ENCODE results near the gene ETV1.

The ETV1 gene

GRCh38 chr7:13912715-13913278 is 76.7 kb downstream of the ETV1 start:
- Histone ChIP-seq H3K23ac (ENCODE audit: low read length) (no peak overlapping the region), H3K9me3 (ENCODE audit: insufficient read depth, low read depth, low read length) (no peaks in the 10 kb centered on the region), H2AK5ac (ENCODE audit: low read length) (no peak overlapping the region), H3K79me1 (ENCODE audit: low read length) (no peaks in the 10 kb centered on the region), H3K27me3 (ENCODE audit: insufficient read depth, low read length) (no peaks in the 10 kb centered on the region), H3K4me3 (ENCODE audit: low read depth, low read length) (no peak overlapping the region), H2AFZ (ENCODE audit: insufficient read depth, low read length, poor library complexity) (no peak overlapping the region), H3K4me1 (ENCODE audit: control insufficient read depth in 1 of 2, insufficient read depth in 2 of 2, low read length in 2 of 2) (no peaks in the 10 kb centered on the region), H3K79me2 (ENCODE audit: control insufficient read depth, insufficient read depth, low read length, poor library complexity) (no peaks in the 10 kb centered on the region), H2BK120ac (ENCODE audit: insufficient read depth, low read length, poor library complexity) (no peak overlapping the region), H2BK5ac (ENCODE audit: low read depth, low read length, poor library complexity) (no peak overlapping the region), H3K27ac (ENCODE audit: low read depth, low read length) (no peak overlapping the region), H4K12ac (ENCODE audit: low read depth, low read length) (no peak overlapping the region), H3K9ac (ENCODE audit: low read length) (no peak overlapping the region), H3K36me3 (ENCODE audit: control insufficient read depth in 1 of 2, insufficient read depth in 2 of 2, low read length in 2 of 2) (no peaks in the 10 kb centered on the region), H3K14ac (ENCODE audit: low read length) (no peak overlapping the region), H3K4ac (ENCODE audit: low read depth, low read length) (no peak overlapping the region), H4K8ac (ENCODE audit: low read depth, low read length) (no peak overlapping the region), H3K4me2 (ENCODE audit: low read length) (no peak overlapping the region), H4K91ac (ENCODE audit: low read depth, low read length) (no peak overlapping the region), H2BK12ac (ENCODE audit: low read length) (no peak overlapping the region), H3K18ac (ENCODE audit: low read length) (no peak overlapping the region)
- DNase-seq = no peak
- no CpG with 5 or more reads among the region's 4 CpGs for WGBS (ENCODE audit: extremely low coverage, insufficient coverage, insufficient read length)

- Histone ChIP-seq H2BK12ac (ENCODE audit: low read length) (no peak overlapping the region), H3K23ac (ENCODE audit: low read length) (no peak overlapping the region), H3K4me1 (ENCODE audit: control insufficient read depth in 1 of 2, insufficient read depth in 2 of 2, low read length in 2 of 2) (no peaks in the 10 kb centered on the region), H3K9me3 (ENCODE audit: insufficient read depth, low read depth, low read length) (no peaks in the 10 kb centered on the region), H4K8ac (ENCODE audit: low read depth, low read length) (no peak overlapping the region), H3K4me2 (ENCODE audit: low read length) (no peak overlapping the region), H3K79me2 (ENCODE audit: control insufficient read depth, insufficient read depth, low read length, poor library complexity) (no peaks in the 10 kb centered on the region), H2BK120ac (ENCODE audit: insufficient read depth, low read length, poor library complexity) (no peak overlapping the region), H3K36me3 (ENCODE audit: control insufficient read depth in 1 of 2, insufficient read depth in 2 of 2, low read length in 2 of 2) (no peaks in the 10 kb centered on the region), H3K27ac (ENCODE audit: low read depth, low read length) (no peak overlapping the region), H2BK5ac (ENCODE audit: low read depth, low read length, poor library complexity) (no peak overlapping the region), H3K18ac (ENCODE audit: low read length) (no peak overlapping the region), H3K4me3 (ENCODE audit: low read depth, low read length) (no peak overlapping the region), H4K12ac (ENCODE audit: low read depth, low read length) (no peak overlapping the region), H3K9ac (ENCODE audit: low read length) (no peak overlapping the region), H2AFZ (ENCODE audit: insufficient read depth, low read length, poor library complexity) (no peak overlapping the region), H3K4ac (ENCODE audit: low read depth, low read length) (no peak overlapping the region), H3K27me3 (ENCODE audit: insufficient read depth, low read length) (no peaks in the 10 kb centered on the region), H3K14ac (ENCODE audit: low read length) (no peak overlapping the region), H2AK5ac (ENCODE audit: low read length) (no peak overlapping the region), H3K79me1 (ENCODE audit: low read length) (no peaks in the 10 kb centered on the region), H4K91ac (ENCODE audit: low read depth, low read length) (no peak overlapping the region)
- no peak for DNase-seq
- no CpG with 5 or more reads among the region's 2 CpGs for WGBS (ENCODE audit: extremely low coverage, insufficient coverage, insufficient read length)
These were observed 77.6 kb downstream of the ETV1 start for GRCh38 chr7:13911909-13912308.

- no peak overlapping the region for H3K4me2 ChIP-seq (ENCODE audit: low read length)
- H3K27me3 ChIP-seq (ENCODE audit: insufficient read depth, low read length) = no peaks in the 10 kb centered on the region
- no peak overlapping the region for H3K27ac ChIP-seq (ENCODE audit: low read depth, low read length)
- no peak overlapping the region for H2BK120ac ChIP-seq (ENCODE audit: insufficient read depth, low read length, poor library complexity)
- H2BK5ac ChIP-seq (ENCODE audit: low read depth, low read length, poor library complexity) = no peak overlapping the region
- no peaks in the 10 kb centered on the region for H3K9me3 ChIP-seq (ENCODE audit: insufficient read depth, low read depth, low read length)
- no peak overlapping the region for H4K91ac ChIP-seq (ENCODE audit: low read depth, low read length)
- H4K12ac ChIP-seq (ENCODE audit: low read depth, low read length) = no peak overlapping the region
- no peak overlapping the region for H3K14ac ChIP-seq (ENCODE audit: low read length)
- H2AK5ac ChIP-seq (ENCODE audit: low read length) = no peak overlapping the region
- no peak overlapping the region for H3K18ac ChIP-seq (ENCODE audit: low read length)
- no peak for DNase-seq
- H2AFZ ChIP-seq (ENCODE audit: insufficient read depth, low read length, poor library complexity) = no peak overlapping the region
- H3K4ac ChIP-seq (ENCODE audit: low read depth, low read length) = no peak overlapping the region
- H3K79me1 ChIP-seq (ENCODE audit: low read length) = no peaks in the 10 kb centered on the region
- no peaks in the 10 kb centered on the region for H3K36me3 ChIP-seq (ENCODE audit: control insufficient read depth in 1 of 2, insufficient read depth in 2 of 2, low read length in 2 of 2)
- no peaks in the 10 kb centered on the region for H3K4me1 ChIP-seq (ENCODE audit: control insufficient read depth in 1 of 2, insufficient read depth in 2 of 2, low read length in 2 of 2)
- no peak overlapping the region for H3K4me3 ChIP-seq (ENCODE audit: low read depth, low read length)
- no CpG with 5 or more reads among the region's 8 CpGs for WGBS (ENCODE audit: extremely low coverage, insufficient coverage, insufficient read length)
- H3K9ac ChIP-seq (ENCODE audit: low read length) = no peak overlapping the region
- no peak overlapping the region for H2BK12ac ChIP-seq (ENCODE audit: low read length)
- H4K8ac ChIP-seq (ENCODE audit: low read depth, low read length) = no peak overlapping the region
- H3K79me2 ChIP-seq (ENCODE audit: control insufficient read depth, insufficient read depth, low read length, poor library complexity) = no peaks in the 10 kb centered on the region
- no peak overlapping the region for H3K23ac ChIP-seq (ENCODE audit: low read length)
These were observed 78.5 kb downstream of the ETV1 start for GRCh38 chr7:13910805-13911551.

GRCh38 chr7:13908667-13909397 is 80.6 kb downstream of the ETV1 start:
- no peaks in the 10 kb centered on the region for H3K27me3 ChIP-seq (ENCODE audit: insufficient read depth, low read length)
- no peaks in the 10 kb centered on the region for H3K36me3 ChIP-seq (ENCODE audit: control insufficient read depth in 1 of 2, insufficient read depth in 2 of 2, low read length in 2 of 2)
- H2BK120ac ChIP-seq (ENCODE audit: insufficient read depth, low read length, poor library complexity) = no peak overlapping the region
- no peak overlapping the region for H3K18ac ChIP-seq (ENCODE audit: low read length)
- H3K4me2 ChIP-seq (ENCODE audit: low read length) = no peak overlapping the region
- no peak overlapping the region for H2AK5ac ChIP-seq (ENCODE audit: low read length)
- no peaks in the 10 kb centered on the region for H3K4me1 ChIP-seq (ENCODE audit: control insufficient read depth in 1 of 2, insufficient read depth in 2 of 2, low read length in 2 of 2)
- no peaks in the 10 kb centered on the region for H3K79me2 ChIP-seq (ENCODE audit: control insufficient read depth, insufficient read depth, low read length, poor library complexity)
- H3K27ac ChIP-seq (ENCODE audit: low read depth, low read length) = no peak overlapping the region
- no peak for DNase-seq
- no peaks in the 10 kb centered on the region for H3K9me3 ChIP-seq (ENCODE audit: insufficient read depth, low read depth, low read length)
- H3K9ac ChIP-seq (ENCODE audit: low read length) = no peak overlapping the region
- WGBS (ENCODE audit: extremely low coverage, insufficient coverage, insufficient read length) = no CpG with 5 or more reads among the region's 8 CpGs
- H2BK12ac ChIP-seq (ENCODE audit: low read length) = no peak overlapping the region
- H4K91ac ChIP-seq (ENCODE audit: low read depth, low read length) = no peak overlapping the region
- H3K4ac ChIP-seq (ENCODE audit: low read depth, low read length) = no peak overlapping the region
- no peak overlapping the region for H4K12ac ChIP-seq (ENCODE audit: low read depth, low read length)
- no peak overlapping the region for H2BK5ac ChIP-seq (ENCODE audit: low read depth, low read length, poor library complexity)
- H3K4me3 ChIP-seq (ENCODE audit: low read depth, low read length) = no peak overlapping the region
- H3K79me1 ChIP-seq (ENCODE audit: low read length) = no peaks in the 10 kb centered on the region
- H3K23ac ChIP-seq (ENCODE audit: low read length) = no peak overlapping the region
- no peak overlapping the region for H3K14ac ChIP-seq (ENCODE audit: low read length)
- H2AFZ ChIP-seq (ENCODE audit: insufficient read depth, low read length, poor library complexity) = no peak overlapping the region
- H4K8ac ChIP-seq (ENCODE audit: low read depth, low read length) = no peak overlapping the region

Measured in trophoblast cell (in vitro differentiated cells and primary cell).